GM19468 (cell line): Measurements from ENCODE around the gene CHCHD1.
"Not testable (repeated sequence)": the region's sequence is repeated elsewhere in the genome, so short reads cannot be mapped to it uniquely, and the experiment has no call there.

Experiments used
- ATAC-seq: cut with Tn5 transposase; IDR thresholded peaks from one replicate; pipeline ENCODE4 v1.9.1; 2021; ENCODE audit warnings: mild to moderate bottlenecking, moderate library complexity, moderate number of reproducible peaks; ENCODE audit not compliant: unreplicated experiment; ENCODE audit errors: extremely low read depth

Gene CHCHD1

GRCh38 chr10:73781879-73782748 lies at the start of gene CHCHD1:
Gene CHCHD1, plus strand, starts transcription at chr10:73782048. Its CDS starts 28 bp downstream, at chr10:73782076.
- peak; percentile 34 for ATAC-seq

DNA sequence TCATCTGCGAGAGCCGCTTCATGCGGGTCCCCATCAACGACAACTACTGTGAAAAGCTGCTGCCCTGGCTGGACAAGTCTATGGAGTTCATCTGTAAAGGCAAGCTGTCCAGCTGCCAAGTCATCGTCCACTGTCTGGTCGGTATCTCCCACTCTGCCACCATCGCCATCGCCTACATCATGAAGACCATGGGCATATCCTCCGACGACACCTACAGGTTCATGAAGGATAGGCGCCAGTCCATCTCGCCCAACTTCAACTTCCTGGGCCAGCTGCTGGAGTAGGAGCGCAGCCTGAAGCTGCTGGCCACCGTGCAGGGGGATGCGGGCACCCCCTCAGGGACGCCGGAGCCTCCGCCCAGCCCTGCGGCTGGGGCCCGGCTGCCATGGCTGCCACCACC lies 49.4 kb upstream of the CHCHD1 start:
- no peak for ATAC-seq

GRCh38 chr10:73732931-73733623 lies 48.8 kb upstream of the CHCHD1 start:
- ATAC-seq = no peak

DNA sequence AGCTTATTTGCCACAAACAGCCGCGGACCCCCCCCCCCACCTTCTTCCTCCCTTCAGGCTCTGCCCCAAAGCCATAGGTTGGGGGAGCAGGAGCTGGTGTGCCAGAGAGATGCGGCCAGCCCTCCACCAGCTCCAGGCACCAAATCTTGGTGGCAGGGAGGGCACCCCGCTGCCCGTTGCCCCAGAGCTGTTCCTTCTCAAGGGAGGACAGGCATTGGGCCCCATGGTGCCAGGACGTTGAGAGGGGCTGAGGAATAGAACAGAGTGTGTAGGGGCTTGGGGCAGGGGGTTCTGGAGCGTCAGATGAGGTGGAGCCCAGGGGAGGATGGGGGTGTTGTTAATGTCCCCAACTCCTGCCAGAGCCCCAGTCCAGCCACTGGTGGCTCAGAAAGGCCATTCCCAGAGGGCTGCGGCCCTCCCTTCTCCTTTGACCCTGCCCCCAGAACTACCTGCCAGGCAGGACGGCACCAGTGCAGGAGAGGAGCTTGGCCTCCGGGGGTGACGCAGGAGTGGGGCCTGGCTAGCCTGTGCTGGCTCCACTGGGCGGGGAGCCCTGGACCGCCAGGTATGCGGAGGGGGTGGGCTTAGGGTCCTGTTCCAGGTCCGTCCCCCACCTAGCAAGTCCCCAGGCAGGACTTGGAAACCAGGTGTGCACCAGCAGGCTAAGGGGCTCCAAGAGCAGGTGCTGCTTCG lies 47.7 kb upstream of the CHCHD1 start:
- ATAC-seq = no peak

DNA sequence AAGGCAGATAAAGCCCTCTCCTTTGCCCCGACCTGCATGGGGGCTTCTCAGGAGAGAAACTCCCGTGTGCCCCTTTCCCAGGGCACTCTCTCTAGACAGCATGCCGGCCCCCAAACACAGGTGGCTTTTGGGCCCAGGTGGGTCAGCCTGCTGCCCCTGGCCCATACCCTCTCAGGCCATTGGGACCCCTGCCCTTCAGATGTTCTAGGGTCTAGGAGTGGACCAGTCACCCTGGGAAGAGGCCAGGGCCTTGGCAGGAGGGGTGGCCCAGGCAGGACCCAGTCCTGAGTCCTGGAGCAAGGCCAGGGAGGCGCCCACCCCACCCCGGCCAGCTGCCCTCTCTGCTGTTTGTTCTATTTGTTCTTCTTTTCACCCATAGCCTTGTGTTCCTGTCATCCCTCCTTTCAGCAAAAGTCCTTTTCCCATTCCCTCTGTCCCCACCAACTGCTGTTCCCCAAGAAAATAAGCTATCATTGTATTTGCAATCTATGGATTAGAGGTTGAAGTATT lies 47.0 kb upstream of the CHCHD1 start:
- no peak for ATAC-seq

DNA sequence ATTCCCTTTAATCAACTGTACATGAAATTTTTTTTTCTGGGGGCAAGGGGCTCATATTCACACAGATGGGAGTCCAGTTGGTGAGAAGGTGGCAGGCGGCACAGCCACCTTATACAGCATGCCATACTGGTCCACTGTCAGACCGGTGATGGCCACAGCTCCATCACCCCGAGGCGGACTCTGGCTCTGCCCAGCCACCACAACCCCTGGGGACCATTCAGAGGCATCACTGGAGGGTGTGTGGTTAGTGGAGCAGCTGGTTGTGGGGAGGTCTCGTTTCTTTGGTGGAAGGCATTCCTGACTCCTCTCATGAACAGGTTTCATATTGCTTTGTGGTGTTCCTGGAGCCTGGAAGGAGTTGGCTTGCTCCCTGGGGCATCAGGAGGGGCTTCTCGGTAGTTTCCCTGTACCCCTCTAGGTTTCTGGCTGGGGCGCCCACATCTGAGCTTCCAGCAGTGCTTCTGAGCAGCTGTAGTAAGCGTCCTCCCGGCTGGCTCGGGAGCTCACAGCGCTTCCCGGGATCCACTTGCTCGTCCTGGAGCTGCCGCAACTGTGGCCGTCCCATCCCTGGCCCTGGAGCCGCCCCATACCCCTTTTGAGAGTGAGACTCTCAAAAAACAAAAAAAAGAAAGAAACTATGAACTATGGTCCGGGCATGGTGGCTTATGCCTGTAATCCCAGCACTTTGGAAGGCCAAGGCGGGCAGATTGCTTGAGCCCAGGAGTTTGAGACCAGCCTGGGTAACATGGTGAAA lies 41.2 kb upstream of the CHCHD1 start:
- ATAC-seq = not testable (repeated sequence)

DNA sequence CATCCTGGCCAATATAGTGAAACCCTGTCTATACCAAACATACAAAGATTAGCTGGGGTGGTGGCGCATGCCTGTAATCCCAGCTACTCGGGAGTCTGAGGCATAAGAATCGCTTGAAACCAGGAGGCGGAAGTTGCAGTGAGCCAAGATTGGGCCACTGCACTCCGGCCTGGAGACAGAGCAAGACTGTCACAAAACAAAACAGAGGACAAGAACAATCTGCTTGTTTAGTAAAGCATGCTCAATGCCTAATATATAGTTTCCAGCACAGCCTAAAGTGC lies 39.5 kb upstream of the CHCHD1 start:
- ATAC-seq = no peak

- ATAC-seq = no peak
Measured at GRCh38 chr10:73743327-73743904, 38.4 kb upstream of the CHCHD1 start.

- peak; percentile 74 for ATAC-seq
Measured at GRCh38 chr10:73743905-73744663, 37.8 kb upstream of the CHCHD1 start, which contains the start of gene SEC24C. Gene SEC24C, plus strand, starts transcription at chr10:73744372. Its CDS starts 2,461 bp downstream, at chr10:73746833.

DNA sequence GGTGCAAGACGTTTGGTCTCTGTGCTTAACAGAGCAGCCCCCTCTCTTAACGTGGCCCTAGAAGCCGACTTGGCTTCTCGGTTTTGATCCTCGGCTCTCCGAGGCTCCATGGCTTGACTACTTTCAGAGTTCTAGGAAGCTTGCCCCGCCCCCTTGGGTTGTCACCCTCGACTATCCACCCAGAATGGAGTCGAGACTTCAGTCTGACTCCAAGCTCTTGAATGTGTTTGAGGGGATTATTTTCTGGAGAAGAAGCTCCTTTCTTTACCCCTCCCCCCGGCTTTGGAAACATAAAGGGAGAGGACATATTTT lies 37.2 kb upstream of the CHCHD1 start:
- no peak for ATAC-seq

DNA sequence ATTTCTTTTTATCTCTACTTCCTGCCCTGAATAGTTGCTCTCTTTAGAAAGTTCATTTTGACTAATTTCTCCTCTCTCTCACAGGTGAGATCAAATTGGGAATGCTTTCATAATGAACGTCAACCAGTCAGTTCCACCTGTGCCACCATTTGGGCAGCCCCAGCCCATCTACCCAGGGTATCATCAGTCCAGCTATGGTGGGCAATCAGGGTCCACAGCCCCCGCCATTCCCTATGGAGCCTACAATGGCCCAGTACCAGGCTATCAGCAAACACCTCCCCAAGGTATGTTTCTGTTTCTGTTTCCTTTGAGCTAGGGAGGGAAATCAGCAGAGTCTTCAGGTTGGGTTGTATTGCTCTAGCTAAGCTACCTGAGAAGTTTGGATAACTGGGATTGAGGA lies 35.1 kb upstream of the CHCHD1 start:
- ATAC-seq = no peak

GRCh38 chr10:73750819-73751218 lies 31.0 kb upstream of the CHCHD1 start:
- no peak for ATAC-seq

GRCh38 chr10:73756183-73756582 lies 25.7 kb upstream of the CHCHD1 start:
- no peak for ATAC-seq

GRCh38 chr10:73758704-73759511 lies 22.9 kb upstream of the CHCHD1 start:
- ATAC-seq = no peak

- ATAC-seq = no peak
Measured at GRCh38 chr10:73759512-73760115, 22.2 kb upstream of the CHCHD1 start.

GRCh38 chr10:73761781-73762180 lies 20.1 kb upstream of the CHCHD1 start:
- no peak for ATAC-seq

- no peak for ATAC-seq
Measured at GRCh38 chr10:73762915-73763314, 18.9 kb upstream of the CHCHD1 start.

DNA sequence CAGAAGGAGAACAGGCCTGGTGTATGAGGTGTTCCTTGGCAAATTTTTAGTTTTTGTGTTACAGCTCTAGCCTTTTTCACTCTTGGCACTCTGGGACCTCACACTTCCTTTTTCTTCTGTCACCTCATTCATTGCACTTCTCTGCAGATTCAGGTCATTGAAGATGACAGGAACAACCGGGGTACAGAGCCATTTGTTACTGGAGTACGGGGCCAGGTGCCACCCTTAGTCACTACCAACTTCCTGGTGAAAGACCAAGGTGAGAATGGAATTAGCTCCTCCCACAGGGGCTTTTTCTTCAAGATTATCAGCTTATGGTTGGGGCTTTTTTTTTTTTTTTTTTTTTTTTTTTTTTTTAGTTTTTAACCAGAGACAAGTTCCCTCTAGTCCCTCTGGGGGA lies 18.5 kb upstream of the CHCHD1 start:
- no peak for ATAC-seq
